WTC11 (cell line): Measurements from ENCODE around the gene INPP4A. TPM values are rescaled to one million over a fixed set of nuclear protein-coding genes. Genes with fewer than 3 reads are reported as not detected.

ENCODE experiments used
- ATAC-seq: fragments of 200-7000 bp; cut with Tn5 transposase; 2 replicates; pipeline ENCODE4 v1.10.0; 2021; ENCODE audit warnings: mild to moderate bottlenecking, moderate library complexity
- CTCF ChIA-PET: fragments of 300-600 bp; sonication (Branson Sonifier 250); formaldehyde crosslinking; loops from one replicate; lab custom pipeline; 2021; ENCODE audit warnings: antibody characterized with exemption; lab: Charles Lee
- POLR2A ChIA-PET: fragments of 350-600 bp; sonication (Branson Sonifier 250); formaldehyde crosslinking; loops from one replicate; lab custom pipeline; 2021; ENCODE audit warnings: antibody characterized with exemption; lab: Charles Lee
- DNase-seq: peaks from one replicate; pipeline ENCODE4 v3.0.0; 2021; ENCODE audit warnings: low spot score
- H3K27ac Mint-ChIP-seq: 2 replicates; pipeline ENCODE4 v1.8.0; 2021; ENCODE audit warnings: mixed read lengths
- H3K27me3 Mint-ChIP-seq: 2 replicates; pipeline ENCODE4 v1.8.0; 2021; ENCODE audit warnings: low read depth, mild to moderate bottlenecking, moderate library complexity, mixed read lengths
- H3K36me3 Mint-ChIP-seq: 2 replicates; pipeline ENCODE4 v1.8.0; 2021; ENCODE audit warnings: mixed read lengths
- H3K4me1 Mint-ChIP-seq: 2 replicates; pipeline ENCODE4 v1.8.0; 2022; ENCODE audit warnings: mixed read lengths
- H3K4me3 Mint-ChIP-seq: 2 replicates; pipeline ENCODE4 v1.8.0; 2021; ENCODE audit warnings: mild to moderate bottlenecking, moderate library complexity, mixed read lengths
- H3K9me3 Mint-ChIP-seq: 2 replicates; pipeline ENCODE4 v1.8.0; 2021; ENCODE audit warnings: mixed read lengths
- AFF4 ChIP-seq: sonication (generic); formaldehyde crosslinking; IDR thresholded peaks from 2 replicates; pipeline ENCODE4 v1.8.1; 2023; ENCODE audit warnings: mild to moderate bottlenecking, missing genetic modification reagents, borderline replicate concordance
- CREB1 ChIP-seq: sonication (generic); formaldehyde crosslinking; IDR thresholded peaks from 2 replicates; pipeline ENCODE4 v1.8.0; 2023; ENCODE audit warnings: mild to moderate bottlenecking, missing genetic modification reagents
- ESRRA ChIP-seq: sonication (generic); formaldehyde crosslinking; IDR thresholded peaks from 2 replicates; pipeline ENCODE4 v1.8.1; 2022; ENCODE audit warnings: mild to moderate bottlenecking, missing genetic modification reagents, borderline replicate concordance
- GABPB1 ChIP-seq: sonication (generic); formaldehyde crosslinking; IDR thresholded peaks from 2 replicates; pipeline ENCODE4 v1.8.1; 2023; ENCODE audit warnings: mild to moderate bottlenecking, missing genetic modification reagents
- JAZF1 ChIP-seq: fragments of 250-450 bp; sonication (Bioruptor Pico); IDR thresholded peaks from 2 replicates; pipeline ENCODE4 v1.9.0; 2021; ENCODE audit warnings: moderate library complexity, mild to moderate bottlenecking, inconsistent platforms
- KAT7 ChIP-seq: sonication (generic); formaldehyde crosslinking; IDR thresholded peaks from 2 replicates; pipeline ENCODE4 v1.8.1; 2023; ENCODE audit warnings: missing genetic modification reagents, mild to moderate bottlenecking, borderline replicate concordance
- MYBL2 ChIP-seq: sonication (generic); formaldehyde crosslinking; IDR thresholded peaks from 2 replicates; pipeline ENCODE4 v1.8.1; 2023; ENCODE audit warnings: mild to moderate bottlenecking, moderate library complexity, missing genetic modification reagents
- NFYB ChIP-seq: sonication (generic); formaldehyde crosslinking; conservative IDR thresholded peaks from 2 replicates; pipeline ENCODE4 v1.8.0; 2022; ENCODE audit warnings: low read depth, missing genetic modification reagents
- NR1H2 ChIP-seq: sonication (generic); formaldehyde crosslinking; IDR thresholded peaks from 2 replicates; pipeline ENCODE4 v1.9.0; 2021; ENCODE audit warnings: mild to moderate bottlenecking, moderate library complexity, missing genetic modification reagents
- OVOL2 ChIP-seq: fragments of 250-450 bp; sonication (Bioruptor Pico); IDR thresholded peaks from 2 replicates; pipeline ENCODE4 v1.9.0; 2021; ENCODE audit warnings: mild to moderate bottlenecking, borderline replicate concordance
- RELA ChIP-seq: sonication (generic); formaldehyde crosslinking; IDR thresholded peaks from 2 replicates; pipeline ENCODE4 v1.8.1; 2022; ENCODE audit warnings: missing genetic modification reagents, mild to moderate bottlenecking, borderline replicate concordance
- SOX15 ChIP-seq: fragments of 250-450 bp; sonication (Bioruptor Pico); IDR thresholded peaks from 2 replicates; pipeline ENCODE4 v1.9.0; 2021; ENCODE audit warnings: mild to moderate bottlenecking
- ZBTB21 ChIP-seq: sonication (generic); formaldehyde crosslinking; IDR thresholded peaks from 2 replicates; pipeline ENCODE4 v1.8.1; 2023; ENCODE audit warnings: mild to moderate bottlenecking, missing genetic modification reagents, borderline replicate concordance
- ZBTB43 ChIP-seq: sonication (generic); formaldehyde crosslinking; IDR thresholded peaks from 2 replicates; pipeline ENCODE4 v1.8.1; 2023; ENCODE audit warnings: mild to moderate bottlenecking, missing genetic modification reagents
- ZNF219 ChIP-seq: sonication (generic); formaldehyde crosslinking; IDR thresholded peaks from 2 replicates; pipeline ENCODE4 v1.8.0; 2023; ENCODE audit warnings: missing genetic modification reagents, mild to moderate bottlenecking, borderline replicate concordance
- ZNF425 ChIP-seq: fragments of 250-450 bp; sonication (Bioruptor Pico); conservative IDR thresholded peaks from 2 replicates; pipeline ENCODE4 v1.9.0; 2021; ENCODE audit warnings: mild to moderate bottlenecking
- total RNA-seq: library from RNA; stranded (reverse); gene quantifications from 3 replicates; pipeline ENCODE4 v1.2.3, GENCODE V29; 2021
- TF ChIP-seq, protein P1 (sequence below): sonication (generic); formaldehyde crosslinking; IDR thresholded peaks from 2 replicates; pipeline ENCODE4 v1.8.0; 2022; ENCODE audit warnings: mild to moderate bottlenecking, missing genetic modification reagents
- TF ChIP-seq, protein P2 (sequence below): sonication (generic); formaldehyde crosslinking; conservative IDR thresholded peaks from 2 replicates; pipeline ENCODE4 v1.8.1; 2022; ENCODE audit warnings: mild to moderate bottlenecking, missing genetic modification reagents
- TF ChIP-seq, protein P3 (sequence below): sonication (generic); formaldehyde crosslinking; IDR thresholded peaks from 2 replicates; pipeline ENCODE4 v1.8.1; 2022; ENCODE audit warnings: mild to moderate bottlenecking, missing genetic modification reagents, moderate library complexity, borderline replicate concordance
- TF ChIP-seq, protein P4 (sequence below): sonication (generic); formaldehyde crosslinking; IDR thresholded peaks from 2 replicates; pipeline ENCODE4 v1.8.0; 2022; ENCODE audit warnings: mild to moderate bottlenecking, missing genetic modification reagents

INPP4A gene
- total RNA-seq, 1 experiment from 2014 or later, result 38.3 TPM

- no peak for TF ChIP-seq OVOL2 (CRISPR knock-in tag)
- TF ChIP-seq ZBTB21 (CRISPR knock-in tag), result no peak
- TF ChIP-seq NR1H2 (CRISPR knock-in tag), result no peak
- TF ChIP-seq GABPB1 (CRISPR knock-in tag), result no peak
- TF ChIP-seq, protein P1, sequence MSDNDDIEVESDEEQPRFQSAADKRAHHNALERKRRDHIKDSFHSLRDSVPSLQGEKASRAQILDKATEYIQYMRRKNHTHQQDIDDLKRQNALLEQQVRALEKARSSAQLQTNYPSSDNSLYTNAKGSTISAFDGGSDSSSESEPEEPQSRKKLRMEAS, result no peak
- TF ChIP-seq, all 79 proteins: peak for 0
Measured at GRCh38 chr2:98535971-98536677, 91.5 kb downstream of the INPP4A start (continued).

DNA sequence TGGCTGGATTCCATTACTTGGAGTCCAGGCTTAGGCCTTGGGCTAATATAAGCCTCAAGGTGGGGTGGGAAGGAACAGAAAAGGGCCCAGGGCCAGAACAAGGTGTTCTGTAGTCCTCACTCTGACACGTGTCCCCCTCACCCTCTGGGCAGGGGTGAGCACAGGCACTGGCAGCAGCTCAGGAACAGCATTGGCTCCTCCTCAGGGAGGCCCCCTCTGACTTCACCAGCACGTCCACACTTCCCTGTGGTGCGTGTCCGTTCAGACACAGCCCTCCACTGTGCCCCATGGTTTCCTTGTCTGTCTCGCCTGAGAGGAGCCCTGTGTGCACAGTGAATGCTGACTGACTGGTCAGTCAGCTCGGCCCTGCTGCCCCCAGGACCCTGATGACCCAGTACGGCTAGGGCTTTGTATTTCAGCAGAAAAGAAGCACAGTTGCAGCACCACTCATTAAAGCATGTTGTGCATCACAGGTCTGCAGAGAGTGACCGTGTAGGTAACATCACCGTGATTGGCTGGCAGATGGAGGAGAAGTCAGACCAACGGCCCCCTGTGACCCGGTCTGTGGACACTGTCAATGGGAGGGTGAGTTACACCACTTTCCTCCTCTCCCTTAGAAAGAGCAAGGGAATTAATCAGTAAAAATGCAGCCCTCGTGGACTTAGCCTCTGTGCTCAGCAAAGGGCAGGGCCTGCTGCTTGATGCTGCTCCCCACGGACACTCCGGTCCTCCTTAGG, 92.9 kb downstream of the INPP4A start:
- CTCF ChIA-PET, result no interaction called here
- DNase-seq, result no peak
- Mint-ChIP-seq H3K27ac (no peak overlapping the region), H3K9me3 (peaks cover 6% of the 10 kb centered on the region), H3K27me3 (no peaks in the 10 kb centered on the region), H3K4me3 (no peak overlapping the region), H3K4me1 (no peaks in the 10 kb centered on the region)
- no peak for ATAC-seq
- no peak for TF ChIP-seq NFYB (CRISPR knock-in tag)
- TF ChIP-seq, protein P2, sequence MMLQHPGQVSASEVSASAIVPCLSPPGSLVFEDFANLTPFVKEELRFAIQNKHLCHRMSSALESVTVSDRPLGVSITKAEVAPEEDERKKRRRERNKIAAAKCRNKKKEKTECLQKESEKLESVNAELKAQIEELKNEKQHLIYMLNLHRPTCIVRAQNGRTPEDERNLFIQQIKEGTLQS (CRISPR knock-in tag), result no peak
- TF ChIP-seq CREB1 (CRISPR knock-in tag), result no peak
- TF ChIP-seq, protein P3, sequence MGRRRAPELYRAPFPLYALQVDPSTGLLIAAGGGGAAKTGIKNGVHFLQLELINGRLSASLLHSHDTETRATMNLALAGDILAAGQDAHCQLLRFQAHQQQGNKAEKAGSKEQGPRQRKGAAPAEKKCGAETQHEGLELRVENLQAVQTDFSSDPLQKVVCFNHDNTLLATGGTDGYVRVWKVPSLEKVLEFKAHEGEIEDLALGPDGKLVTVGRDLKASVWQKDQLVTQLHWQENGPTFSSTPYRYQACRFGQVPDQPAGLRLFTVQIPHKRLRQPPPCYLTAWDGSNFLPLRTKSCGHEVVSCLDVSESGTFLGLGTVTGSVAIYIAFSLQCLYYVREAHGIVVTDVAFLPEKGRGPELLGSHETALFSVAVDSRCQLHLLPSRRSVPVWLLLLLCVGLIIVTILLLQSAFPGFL (CRISPR knock-in tag), result no peak
- TF ChIP-seq, protein P4, sequence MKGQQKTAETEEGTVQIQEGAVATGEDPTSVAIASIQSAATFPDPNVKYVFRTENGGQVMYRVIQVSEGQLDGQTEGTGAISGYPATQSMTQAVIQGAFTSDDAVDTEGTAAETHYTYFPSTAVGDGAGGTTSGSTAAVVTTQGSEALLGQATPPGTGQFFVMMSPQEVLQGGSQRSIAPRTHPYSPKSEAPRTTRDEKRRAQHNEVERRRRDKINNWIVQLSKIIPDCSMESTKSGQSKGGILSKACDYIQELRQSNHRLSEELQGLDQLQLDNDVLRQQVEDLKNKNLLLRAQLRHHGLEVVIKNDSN (CRISPR knock-in tag), result no peak
- TF ChIP-seq RELA, result no peak
- TF ChIP-seq, all 79 proteins: peak for 0
- POLR2A ChIA-PET, result no interaction called here
- H3K36me3 Mint-ChIP-seq, result peaks cover 27% of the 10 kb centered on the region

DNA sequence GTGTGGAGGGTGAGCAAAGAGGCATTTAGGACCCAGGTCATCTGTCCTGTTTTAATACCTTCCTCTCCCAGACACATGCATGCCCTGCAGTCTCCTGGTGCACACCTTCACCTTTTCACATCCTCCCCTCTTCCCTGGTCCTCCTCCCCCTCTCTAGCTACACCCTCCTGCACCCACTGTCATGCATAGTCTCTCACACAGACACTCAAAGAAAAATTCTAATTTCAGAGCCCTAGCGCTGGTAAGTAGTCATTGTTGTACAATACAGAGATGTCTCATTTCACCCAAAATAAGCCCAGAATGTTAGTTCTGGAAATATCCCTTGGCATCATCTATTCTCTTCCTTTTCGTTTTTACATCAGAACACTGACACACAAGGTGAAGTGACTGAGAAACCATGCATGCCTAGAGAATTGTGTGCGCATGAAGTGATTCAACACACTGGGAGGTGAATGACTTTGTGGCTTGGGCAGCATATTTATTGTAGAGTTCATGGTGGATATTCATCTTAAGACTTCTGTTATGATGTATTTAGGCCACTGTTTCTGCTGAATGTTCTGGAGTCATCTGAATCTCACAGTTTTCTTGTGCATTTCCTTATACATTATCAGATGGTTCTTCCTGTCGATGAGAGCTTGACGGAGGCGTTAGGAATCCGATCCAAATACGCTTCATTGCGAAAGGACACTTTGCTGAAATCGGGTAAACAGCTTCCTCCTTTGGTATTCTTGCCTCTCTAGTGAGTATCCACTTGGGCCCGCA, 93.8 kb downstream of the INPP4A start:
- Mint-ChIP-seq H3K27ac (no peak overlapping the region), H3K27me3 (no peaks in the 10 kb centered on the region), H3K36me3 (peaks cover 28% of the 10 kb centered on the region)
- DNase-seq (no peak), ATAC-seq (no peak)
- POLR2A ChIA-PET, result no interaction called here
- TF ChIP-seq ESRRA (CRISPR knock-in tag), result no peak
- no peak for TF ChIP-seq AFF4 (CRISPR knock-in tag)
- TF ChIP-seq ZNF219, result no peak
- TF ChIP-seq KAT7 (CRISPR knock-in tag), result no peak
- no peak for TF ChIP-seq NFYB (CRISPR knock-in tag)
- no peak for TF ChIP-seq SOX15 (CRISPR knock-in tag)
- no peak for TF ChIP-seq JAZF1 (CRISPR knock-in tag)
- no peak for TF ChIP-seq ZNF425 (CRISPR knock-in tag)
- no peak for TF ChIP-seq MYBL2 (CRISPR knock-in tag)
- TF ChIP-seq GABPB1 (CRISPR knock-in tag), result no peak
- no peak for TF ChIP-seq ZBTB43
- TF ChIP-seq, all 79 proteins: peak for 0
- CTCF ChIA-PET, result no interaction called here
- H3K4me1 Mint-ChIP-seq, result no peaks in the 10 kb centered on the region
- no peak overlapping the region for H3K4me3 Mint-ChIP-seq
- peaks cover 6% of the 10 kb centered on the region for H3K9me3 Mint-ChIP-seq
